Nephron (organoid): ENCODE data around the gene KCNMA1.

Source experiments
- H3K27ac Mint-ChIP-seq, 3 experiments: 2 replicates each; pipeline ENCODE4 v1.8.0; 2020; ENCODE audit warnings: mixed read lengths in 3 of 3, mild to moderate bottlenecking in 2 of 3, moderate library complexity in 1 of 3
- H3K27me3 Mint-ChIP-seq: 2 replicates; pipeline ENCODE4 v1.8.0; 2021; ENCODE audit warnings: low read depth, mild to moderate bottlenecking, moderate library complexity, mixed read lengths
- H3K36me3 Mint-ChIP-seq: 2 replicates; pipeline ENCODE4 v1.8.0; 2020; ENCODE audit warnings: low read depth, mixed read lengths
- H3K4me1 Mint-ChIP-seq: 2 replicates; pipeline ENCODE4 v1.8.0; 2020; ENCODE audit warnings: mixed read lengths
- H3K4me3 Mint-ChIP-seq, 3 experiments: 2 replicates each; pipeline ENCODE4 v1.8.0; 2020; ENCODE audit warnings: mild to moderate bottlenecking in 3 of 3, mixed read lengths in 3 of 3, moderate library complexity in 2 of 3
- H3K9me3 Mint-ChIP-seq: 2 replicates; pipeline ENCODE4 v1.8.0; 2020; ENCODE audit warnings: mixed read lengths
- CTCF ChIP-seq, 3 experiments: fragments of 200-600 bp; sonication (generic); IDR thresholded peaks; one replicate each; pipeline ENCODE4 v1.5.0; 2021; ENCODE audit warnings: antibody characterized with exemption in 3 of 3; ENCODE audit not compliant: unreplicated experiment in 3 of 3

The KCNMA1 gene

GRCh38 chr10:77117501-77117900 is 520.1 kb downstream of the KCNMA1 start:
- no peak for TF ChIP-seq CTCF (IDR thresholded peaks at IDR 0.05; ENCODE audit: unreplicated experiment in 3 of 3)
- H3K27me3 Mint-ChIP-seq: no peaks in the 10 kb centered on the region
- H3K9me3 Mint-ChIP-seq: no peaks in the 10 kb centered on the region
- H3K4me1 Mint-ChIP-seq: peaks cover 34% of the 10 kb centered on the region
- no peaks in the 10 kb centered on the region for H3K36me3 Mint-ChIP-seq
- no peak overlapping the region for H3K4me3 Mint-ChIP-seq
- no peak overlapping the region for H3K27ac Mint-ChIP-seq

GRCh38 chr10:77116904-77117303 is 520.7 kb downstream of the KCNMA1 start:
- Mint-ChIP-seq H3K4me3 (no peak overlapping the region), H3K9me3 (no peaks in the 10 kb centered on the region), H3K36me3 (no peaks in the 10 kb centered on the region), H3K27me3 (no peaks in the 10 kb centered on the region), H3K27ac (peak overlapping the region in 1 of 3 experiments; percentile 3), H3K4me1 (peaks cover 35% of the 10 kb centered on the region)
- no peak for TF ChIP-seq CTCF (IDR thresholded peaks at IDR 0.05; ENCODE audit: unreplicated experiment in 3 of 3)

- no peak overlapping the region for H3K27ac Mint-ChIP-seq
- H3K27me3 Mint-ChIP-seq: no peaks in the 10 kb centered on the region
- peaks cover 17% of the 10 kb centered on the region for H3K4me1 Mint-ChIP-seq
- H3K9me3 Mint-ChIP-seq: no peaks in the 10 kb centered on the region
- no peaks in the 10 kb centered on the region for H3K36me3 Mint-ChIP-seq
- H3K4me3 Mint-ChIP-seq: no peak overlapping the region
- no peak for TF ChIP-seq CTCF (IDR thresholded peaks at IDR 0.05; ENCODE audit: unreplicated experiment in 3 of 3)
Observed at GRCh38 chr10:77114181-77114821, 523.3 kb downstream of the KCNMA1 start.

- H3K4me3 Mint-ChIP-seq: no peak overlapping the region
- H3K27me3 Mint-ChIP-seq: peaks cover 3% of the 10 kb centered on the region
- peaks cover 19% of the 10 kb centered on the region for H3K4me1 Mint-ChIP-seq
- H3K27ac Mint-ChIP-seq: peak overlapping the region; percentile 61 to 83 (median 71)
- no peaks in the 10 kb centered on the region for H3K9me3 Mint-ChIP-seq
- no peaks in the 10 kb centered on the region for H3K36me3 Mint-ChIP-seq
- peak; percentile 92 to 95 (median 92) for TF ChIP-seq CTCF (IDR thresholded peaks at IDR 0.05; ENCODE audit: unreplicated experiment in 3 of 3)
Observed at GRCh38 chr10:77111611-77112550, 525.7 kb downstream of the KCNMA1 start.

GRCh38 chr10:77110757-77111156 is 526.9 kb downstream of the KCNMA1 start:
- H3K36me3 Mint-ChIP-seq: no peaks in the 10 kb centered on the region
- peaks cover 3% of the 10 kb centered on the region for H3K27me3 Mint-ChIP-seq
- TF ChIP-seq CTCF (IDR thresholded peaks at IDR 0.05; ENCODE audit: unreplicated experiment in 3 of 3): no peak
- no peak overlapping the region for H3K4me3 Mint-ChIP-seq
- peaks cover 24% of the 10 kb centered on the region for H3K4me1 Mint-ChIP-seq
- no peaks in the 10 kb centered on the region for H3K9me3 Mint-ChIP-seq
- H3K27ac Mint-ChIP-seq: no peak overlapping the region
